Esophagus muscularis mucosa (tissue), 4 donors: Measurements from ENCODE around the gene EYA2.

Source experiments
- CTCF ChIP-seq, 3 experiments: fragments of 200-600 bp in 2 of 3; fragments of 450-650 bp in 1 of 3; sonication (generic) in 2 of 3; IDR thresholded peaks; one replicate each; pipeline ENCODE4 v1.5.1; 2017 to 2019; ENCODE audit warnings: antibody characterized with exemption in 3 of 3, mild to moderate bottlenecking in 2 of 3, moderate library complexity in 1 of 3
- EP300 ChIP-seq: sonication (generic); formaldehyde crosslinking; IDR thresholded peaks from one replicate; pipeline ENCODE4 v1.6.1; 2017; ENCODE audit warnings: antibody characterized with exemption
- POLR2A ChIP-seq: fragments of 450-650 bp; IDR thresholded peaks from one replicate; pipeline ENCODE4 v1.6.1; 2017; ENCODE audit warnings: antibody characterized with exemption, moderate library complexity, mild to moderate bottlenecking, low read depth

GRCh38 chr20:46975976-46976375 lies 81.3 kb downstream of the EYA2 start:
- TF ChIP-seq EP300 (no peak), CTCF (IDR thresholded peaks at IDR 0.05) (no peak), POLR2A (no peak)
